ENCODE measurements around the gene B3GAT1.

B3GAT1 gene

DNA sequence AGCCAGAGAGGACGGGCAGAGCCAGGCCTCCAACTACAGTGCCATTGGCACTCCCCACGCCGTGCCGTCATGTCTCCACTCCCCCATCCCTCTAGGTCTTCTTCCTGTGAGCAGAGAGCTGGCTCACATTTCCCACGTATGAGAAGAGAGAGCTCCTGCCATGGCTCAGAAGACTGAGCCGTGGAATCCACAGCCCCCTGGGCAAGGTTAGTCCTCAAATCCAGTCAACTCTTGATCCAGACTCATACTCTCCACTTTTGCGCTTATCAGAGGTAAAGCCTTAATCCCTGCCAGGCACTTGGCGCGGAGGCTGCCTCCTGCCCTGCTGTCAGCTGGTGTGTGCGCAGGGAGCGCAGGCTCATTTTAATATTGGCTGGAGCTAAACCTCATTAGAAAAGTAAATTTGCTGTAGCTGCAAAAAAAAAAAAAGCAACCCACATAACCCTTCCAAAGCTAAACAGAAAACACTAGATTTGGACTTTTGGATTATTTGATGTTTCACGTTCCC is 4.7 kb downstream of the B3GAT1 start:
- DNase-seq = no peak

DNA sequence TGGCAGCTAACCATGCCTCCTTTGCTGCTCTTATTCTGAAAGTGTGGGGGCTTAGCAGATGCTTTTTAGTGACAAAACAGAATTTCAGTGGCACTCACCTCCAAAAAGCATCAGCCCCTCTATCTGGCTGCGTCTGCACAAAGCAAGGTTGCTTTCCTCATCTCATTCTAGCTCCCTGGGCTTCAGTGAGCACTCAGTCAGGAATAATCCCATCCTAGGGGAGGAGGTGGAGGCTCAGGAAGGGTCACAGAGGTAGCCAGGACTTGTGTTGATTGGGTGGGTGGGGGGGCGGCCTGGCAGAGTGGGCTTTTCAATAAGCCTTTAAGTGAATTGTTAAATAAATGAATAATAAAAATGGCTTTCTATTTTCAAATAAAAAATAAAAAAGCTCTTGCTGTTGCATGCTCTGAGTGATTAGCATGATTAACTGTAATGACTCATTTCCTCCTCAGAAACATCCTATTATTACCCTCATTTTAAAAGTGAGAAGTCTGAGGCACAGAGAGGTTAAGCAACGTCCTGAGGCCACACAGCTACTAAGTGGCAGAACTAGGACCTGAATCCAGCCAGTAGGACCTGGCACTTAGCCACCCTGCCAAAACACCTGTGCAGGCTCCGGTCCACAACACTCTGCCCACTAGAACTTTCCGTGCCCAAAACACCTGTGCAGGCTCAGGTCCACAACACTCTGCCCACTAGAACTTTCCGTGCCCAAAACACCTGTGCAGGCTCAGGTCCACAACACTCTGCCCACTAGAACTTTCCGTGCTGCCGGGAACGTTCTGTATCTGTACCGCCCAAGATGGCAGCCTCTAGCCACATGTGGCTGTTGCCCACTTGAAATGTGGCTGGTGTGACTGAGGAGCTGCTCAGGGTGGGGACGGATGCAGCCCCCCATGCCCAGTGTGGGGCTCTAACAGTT is 5.5 kb downstream of the B3GAT1 start:
- no peak for DNase-seq

DNA sequence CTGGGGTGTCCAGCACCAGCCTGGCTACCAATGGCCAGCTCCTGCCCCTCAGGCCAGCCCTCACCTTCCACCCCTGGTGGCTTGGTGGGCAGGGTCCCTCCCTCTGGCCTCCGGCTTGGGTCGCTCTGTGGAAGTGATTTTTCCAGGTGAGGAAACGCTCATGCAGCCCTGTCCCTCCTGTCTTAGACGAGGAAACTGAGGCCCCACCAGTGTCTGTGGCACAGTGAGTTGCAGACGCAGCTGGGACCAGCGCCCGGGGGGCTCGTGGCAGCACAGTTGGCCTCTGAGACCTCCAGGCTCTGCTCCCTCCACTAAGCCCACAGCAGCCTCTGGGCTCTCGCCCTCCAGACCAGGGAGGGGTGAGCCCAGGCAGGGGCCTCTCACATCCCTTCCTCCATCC is 6.2 kb downstream of the B3GAT1 start:
- DNase-seq = no peak

DNA sequence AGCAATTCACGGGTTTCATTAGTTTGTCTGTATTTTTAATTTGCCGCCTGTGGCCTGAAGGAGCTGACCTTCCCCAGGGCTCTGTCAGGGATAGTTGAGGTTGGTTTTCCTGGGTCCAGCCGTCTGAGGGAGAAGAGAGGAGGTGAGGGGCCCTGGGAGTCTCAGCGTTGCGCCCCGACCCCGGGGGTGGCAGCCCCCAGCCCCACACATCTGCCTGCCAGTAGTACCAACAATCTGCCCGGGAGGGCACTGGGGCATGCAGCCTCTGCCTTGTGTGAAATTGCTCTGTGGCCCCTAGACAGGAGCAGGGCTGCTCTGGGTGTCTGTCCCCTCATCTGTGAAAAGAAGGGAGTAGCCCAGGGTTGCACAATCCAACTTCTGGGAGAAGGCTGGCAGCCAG is 6.6 kb downstream of the B3GAT1 start:
- DNase-seq = no peak

DNA sequence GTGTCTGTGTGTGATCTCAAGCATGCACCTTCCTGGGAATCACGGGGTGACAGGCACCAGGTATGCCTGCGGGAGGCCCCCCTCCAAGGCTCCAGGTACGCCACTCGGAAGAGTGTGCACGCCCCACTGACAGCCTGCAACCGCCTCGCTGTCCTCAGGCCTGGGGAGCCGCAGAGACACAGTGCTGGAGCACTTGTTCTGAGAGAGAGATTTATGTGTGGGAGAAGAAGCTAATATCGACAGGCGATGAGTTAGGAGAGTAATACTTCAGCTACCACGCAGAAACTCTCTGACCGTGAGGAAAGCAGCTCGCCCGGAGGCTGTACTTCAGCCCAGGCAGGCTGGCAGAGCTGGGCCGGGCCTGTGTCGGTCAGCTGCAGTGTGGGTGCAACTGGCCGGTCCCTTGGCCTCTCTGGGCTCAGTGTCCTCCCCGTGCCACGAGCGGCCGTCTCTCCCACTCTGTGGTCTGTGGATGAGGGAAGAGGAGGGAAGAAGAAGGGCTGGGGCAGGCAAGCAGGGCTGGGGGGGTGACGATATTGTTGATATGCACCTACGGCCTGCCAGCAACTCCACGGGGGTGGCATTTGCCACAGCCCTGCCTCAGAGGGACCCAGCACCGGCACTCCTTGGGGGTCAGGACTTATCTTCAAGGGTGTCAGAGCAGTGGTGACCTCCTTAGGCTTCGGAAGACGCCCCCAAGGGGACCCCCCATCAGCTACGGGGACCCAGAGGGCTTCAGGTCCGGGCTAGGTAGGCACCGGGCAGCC is 7.3 kb downstream of the B3GAT1 start:
- no peak for DNase-seq

DNA sequence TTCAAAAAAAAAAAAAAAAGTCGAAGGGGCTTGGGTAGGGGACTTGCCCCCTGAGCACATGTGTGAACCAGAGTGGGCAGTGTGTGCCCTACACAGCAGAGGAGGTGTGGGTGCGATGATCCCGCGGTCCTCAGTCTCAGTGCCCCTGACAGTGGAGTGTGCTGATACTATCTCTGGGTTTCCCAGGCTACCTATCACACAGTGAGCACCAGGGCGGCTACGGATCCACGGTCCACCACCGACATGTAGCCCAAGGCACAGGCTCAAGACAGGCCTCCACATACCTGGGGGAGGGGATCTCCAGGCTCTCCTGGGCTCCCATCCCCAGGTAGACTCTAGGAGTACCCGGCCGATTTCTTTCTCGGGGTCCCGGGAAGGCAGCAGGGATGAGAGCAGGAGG is 9.1 kb downstream of the B3GAT1 start:
- DNase-seq = no peak

DNA sequence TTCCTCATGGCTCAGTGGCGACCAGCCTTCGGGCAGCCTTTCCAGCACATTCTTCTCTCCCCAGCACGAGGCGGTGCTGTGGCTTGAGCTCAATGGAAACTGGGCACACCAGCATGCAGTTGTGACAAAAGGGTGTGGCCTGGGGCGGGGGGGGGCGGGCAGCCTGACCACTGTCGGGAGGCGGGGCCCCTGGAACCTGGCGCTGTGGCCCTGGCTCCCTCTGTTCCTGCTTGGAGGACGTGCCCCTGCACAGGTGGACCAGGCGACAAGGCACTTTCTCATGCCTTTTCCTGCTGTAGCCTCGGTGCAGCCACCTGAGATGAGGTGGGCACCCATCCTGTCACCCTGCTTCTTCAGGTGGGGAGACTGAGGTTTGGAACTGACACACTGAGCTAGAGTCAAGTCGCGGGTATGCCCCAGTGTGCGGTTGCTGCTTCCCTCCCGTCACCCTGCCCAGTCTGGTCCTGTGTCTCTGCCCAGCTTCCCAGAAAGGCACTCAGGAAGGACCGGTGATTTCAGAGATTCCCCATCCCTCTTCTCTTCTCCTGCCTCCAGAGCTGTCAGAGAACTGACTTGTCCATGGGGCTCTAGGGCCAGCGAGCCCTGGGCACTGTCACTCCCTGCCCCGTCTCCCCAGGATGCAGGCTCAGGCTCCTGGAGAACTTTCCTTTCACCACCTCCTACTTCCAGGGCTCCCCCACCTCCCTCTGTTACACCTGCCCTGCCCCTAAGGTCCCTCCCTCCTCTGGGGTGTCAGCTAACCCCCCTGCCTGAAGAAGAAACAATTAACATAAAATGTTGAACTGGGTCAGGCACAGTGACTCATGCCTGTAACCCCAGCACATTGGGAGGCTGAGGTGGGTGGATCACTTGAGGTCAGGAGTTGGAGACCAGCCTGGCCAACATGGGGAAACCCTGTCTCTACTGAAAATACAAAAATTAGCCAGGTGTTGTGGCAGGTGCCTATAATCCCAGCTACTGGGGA is 9.9 kb downstream of the B3GAT1 start:
- DNase-seq = no peak

DNA sequence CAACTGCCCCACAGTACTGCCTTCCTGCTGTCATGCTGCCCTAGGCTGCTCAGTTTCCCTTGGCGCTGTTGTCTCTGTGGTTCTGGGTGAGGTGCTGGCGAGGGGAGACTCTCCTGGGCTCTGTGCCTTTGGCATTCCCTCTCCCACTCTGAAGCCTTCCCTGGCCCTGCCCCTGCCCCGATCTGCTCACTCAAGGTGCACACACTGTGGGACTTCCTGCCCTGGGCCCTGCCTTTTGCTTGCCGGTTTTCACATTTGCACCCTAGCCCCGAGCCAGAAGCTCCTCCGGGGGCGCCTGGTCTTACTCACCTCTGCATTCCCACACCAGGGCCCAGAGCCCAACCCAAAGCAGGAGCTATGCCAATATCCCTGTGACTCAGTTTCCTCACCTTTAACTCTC is 12.0 kb downstream of the B3GAT1 start:
- DNase-seq = no peak

DNA sequence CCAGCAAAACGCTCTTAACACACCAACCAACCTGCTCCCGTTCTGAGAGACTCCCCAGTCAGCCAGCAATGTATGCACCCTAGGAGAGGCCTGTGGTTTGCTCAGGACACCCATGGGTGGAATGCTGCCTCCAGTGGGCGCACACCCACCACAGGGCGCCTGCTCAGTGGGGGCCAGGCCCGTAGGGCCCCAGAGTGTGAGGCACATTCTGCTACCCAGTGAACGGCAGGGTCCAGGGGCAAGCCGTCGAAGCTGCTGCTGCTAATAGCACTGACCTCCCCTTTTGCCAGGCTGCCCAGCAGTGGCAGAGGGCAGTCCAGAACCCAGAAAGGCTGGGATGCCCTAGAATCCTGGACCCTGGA is 12.8 kb downstream of the B3GAT1 start:
- DNase-seq = no peak

DNA sequence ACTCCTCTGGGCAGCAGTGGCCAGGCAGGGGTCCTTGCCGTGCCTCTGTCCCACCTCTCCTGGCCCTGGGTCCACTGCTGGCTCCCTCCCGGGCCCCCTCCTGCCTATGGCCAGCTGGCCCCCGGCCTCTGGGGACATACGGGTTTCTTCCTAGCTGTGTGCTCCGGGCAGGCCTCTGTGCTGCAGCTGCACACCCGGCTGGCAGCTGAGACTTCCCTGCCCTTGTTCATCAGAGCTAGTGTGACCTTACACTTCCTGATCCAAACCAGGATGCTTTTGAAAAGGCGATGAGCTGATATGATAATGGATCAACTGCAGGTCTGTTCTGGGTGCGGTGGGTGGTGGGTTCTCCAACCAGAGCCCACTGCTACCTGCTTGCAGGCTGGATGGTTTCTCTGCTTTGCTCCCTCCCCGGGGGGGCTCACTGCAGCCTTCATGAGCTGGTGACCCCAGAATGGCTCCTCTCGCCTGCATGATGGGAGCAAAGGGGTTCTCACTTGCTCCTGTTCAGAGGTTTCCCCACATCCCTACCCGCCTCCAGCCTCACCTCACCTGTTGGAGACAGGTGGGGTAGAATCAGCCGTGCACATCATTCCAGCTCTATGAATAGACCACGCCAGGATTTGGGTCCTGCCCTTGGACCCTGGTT is 13.3 kb downstream of the B3GAT1 start:
- DNase-seq = no peak

DNA sequence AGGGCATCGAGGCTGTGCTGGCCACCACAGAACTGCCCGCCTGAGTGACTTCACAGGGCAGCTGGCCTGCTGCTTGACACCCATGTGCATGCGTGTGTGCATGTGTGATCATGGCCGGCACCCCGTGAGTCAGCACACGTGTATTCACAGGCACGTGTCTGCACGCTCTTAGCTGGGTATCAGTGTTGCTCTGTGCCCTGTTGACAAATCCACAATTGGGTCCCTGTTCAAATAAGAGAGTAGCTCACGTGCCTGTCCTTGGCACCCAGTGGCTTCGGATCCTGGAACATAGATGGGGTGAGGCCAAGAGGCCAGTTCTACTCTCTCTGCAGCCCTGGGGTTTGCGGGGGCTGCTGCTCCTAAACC is 14.0 kb downstream of the B3GAT1 start:
- DNase-seq = no peak

DNA sequence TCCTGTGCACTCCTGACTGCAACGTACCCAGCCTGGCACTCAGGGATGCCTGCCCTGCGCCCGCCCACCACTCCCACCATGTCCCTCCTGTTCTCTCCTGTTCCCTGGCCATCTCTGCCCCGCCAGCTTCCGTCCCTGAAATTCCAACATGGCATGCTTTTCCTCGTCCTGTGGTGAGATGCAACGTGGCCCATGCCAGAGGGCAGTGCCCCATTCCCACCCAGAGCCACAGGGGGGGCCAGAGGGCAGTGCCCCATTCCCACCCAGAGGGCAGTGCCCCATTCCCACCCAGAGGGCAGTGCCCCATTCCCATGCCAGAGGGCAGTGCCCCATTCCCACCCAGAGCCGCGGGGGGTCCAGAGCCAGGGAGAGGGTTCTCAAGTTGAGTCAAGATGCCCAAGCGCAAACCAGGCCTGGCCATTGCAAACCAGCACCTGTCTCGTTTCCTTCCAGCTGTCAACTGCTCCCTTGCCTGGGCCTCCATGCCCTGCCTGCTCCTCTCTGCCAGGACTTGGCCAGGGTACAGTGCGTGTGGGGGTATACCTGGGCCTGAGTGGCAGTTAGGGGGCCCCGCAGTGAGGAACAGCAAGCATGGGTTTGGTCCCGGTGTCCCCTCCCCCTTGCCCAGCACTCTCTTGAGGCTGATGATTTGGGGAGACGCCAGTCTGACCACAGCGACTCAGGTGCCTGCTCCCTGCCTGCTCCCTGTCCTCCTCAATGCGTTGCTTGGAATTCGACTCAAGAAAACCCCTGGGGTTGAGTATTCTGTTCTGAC is 14.6 kb downstream of the B3GAT1 start:
- no peak for DNase-seq

DNA sequence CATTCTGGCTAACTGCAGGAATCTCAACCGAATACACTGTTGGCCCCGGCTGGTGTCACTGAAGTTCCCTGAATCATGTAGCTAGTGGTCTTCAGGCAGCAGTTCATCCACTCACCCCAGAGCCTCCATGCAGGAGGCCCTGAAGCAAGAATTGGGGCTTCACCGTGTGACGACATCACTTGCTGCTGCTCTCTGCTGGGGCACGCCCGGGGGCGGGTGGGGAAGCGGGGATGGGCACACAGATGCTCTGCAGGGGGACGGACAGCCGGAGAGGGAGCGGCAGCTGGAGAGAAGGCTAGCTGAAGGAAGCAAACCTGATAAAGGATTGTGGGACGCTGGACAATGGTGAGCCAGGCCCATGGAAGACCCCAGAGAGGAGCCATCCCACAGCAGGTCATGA is 17.0 kb downstream of the B3GAT1 start:
- no peak for DNase-seq

DNA sequence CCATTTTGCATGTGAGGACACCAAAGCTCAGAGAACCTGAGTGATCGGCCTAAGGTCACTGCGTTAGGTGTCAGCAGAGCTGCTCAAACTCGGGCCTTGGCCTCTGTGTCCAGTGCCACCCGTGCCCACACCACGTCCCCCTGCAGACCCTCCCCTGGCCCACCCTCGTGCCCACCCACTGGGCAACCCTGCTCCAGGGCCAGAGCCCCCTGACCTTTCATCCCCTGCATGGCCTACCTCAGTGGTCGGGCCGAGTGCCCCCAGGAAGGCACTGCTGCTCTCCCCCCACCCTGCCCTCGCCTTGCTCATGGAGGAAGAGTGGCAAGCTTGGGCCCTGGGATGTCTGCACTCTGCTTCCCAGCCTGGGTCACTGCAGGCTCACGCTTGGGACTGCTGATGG is 17.7 kb downstream of the B3GAT1 start:
- no peak for DNase-seq

DNA sequence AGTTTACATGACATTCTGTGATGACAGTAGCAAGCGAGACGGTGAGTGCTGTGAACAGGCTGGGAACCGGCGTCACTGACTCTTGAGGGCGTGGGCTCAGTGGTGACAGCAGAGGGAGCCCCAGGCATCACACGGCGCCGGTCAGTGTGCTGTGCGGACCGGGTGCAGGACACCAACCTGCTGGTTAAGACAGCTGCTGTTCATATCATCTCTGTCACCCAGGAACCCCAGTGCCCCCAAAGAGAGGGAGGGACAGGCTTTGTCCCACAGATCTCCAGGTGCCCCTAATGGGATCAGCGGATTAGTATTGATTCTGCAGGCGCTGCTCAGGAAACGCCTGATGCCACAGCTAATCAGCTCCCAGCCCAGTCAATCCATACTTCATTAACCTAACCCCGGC is 18.4 kb downstream of the B3GAT1 start:
- no peak for DNase-seq

DNA sequence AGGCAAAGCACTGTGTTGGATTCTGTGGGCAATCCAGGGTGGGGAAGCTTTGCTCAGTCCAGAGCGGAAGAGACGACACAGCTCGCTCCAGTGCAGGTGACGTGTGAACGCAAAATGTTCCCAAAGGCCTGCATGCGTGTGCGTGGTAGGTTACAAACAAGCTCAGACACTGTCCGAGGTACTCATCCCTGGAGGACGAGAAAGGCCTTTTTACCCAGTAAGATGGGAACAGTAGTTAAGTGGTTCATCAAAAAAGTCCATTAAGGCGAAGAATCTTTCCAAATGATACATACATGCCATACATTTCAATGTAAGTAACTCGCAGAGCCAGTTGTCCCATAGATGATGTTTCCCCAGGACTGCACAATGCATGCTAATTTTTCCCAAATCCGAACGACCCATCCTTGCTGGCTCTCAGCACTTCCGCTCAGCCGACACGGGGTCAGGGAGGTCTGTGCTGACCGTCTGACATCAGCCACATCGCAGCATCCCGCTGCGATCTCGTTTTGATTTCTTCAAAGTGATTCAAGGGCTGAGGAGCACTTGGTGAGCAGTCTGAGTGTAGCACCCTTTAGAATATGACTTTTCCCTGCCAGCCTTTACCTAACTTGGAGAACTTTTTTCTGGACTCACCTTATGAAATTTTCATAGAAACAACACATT is 19.0 kb downstream of the B3GAT1 start:
- no peak for DNase-seq

DNA sequence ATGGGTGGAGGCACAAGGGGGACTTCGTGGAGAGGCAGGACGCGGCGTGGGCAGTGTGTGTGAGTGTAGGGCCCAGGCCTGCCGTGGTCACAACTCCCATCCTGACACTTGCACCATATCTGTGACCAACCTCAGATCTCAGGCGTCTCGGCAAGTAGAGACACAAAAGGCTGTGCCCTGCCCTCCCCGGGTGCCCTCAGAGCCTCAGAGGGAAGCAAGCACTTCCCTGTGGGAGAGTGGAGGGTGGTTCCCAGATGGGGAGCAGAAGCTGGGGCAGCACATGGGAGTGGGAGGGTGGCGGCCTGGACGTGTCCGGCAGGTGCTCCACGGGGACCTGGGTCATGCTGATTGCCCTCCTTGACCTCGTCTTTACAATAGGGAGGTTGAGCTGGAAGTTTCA is 20.4 kb downstream of the B3GAT1 start:
- no peak for DNase-seq

DNA sequence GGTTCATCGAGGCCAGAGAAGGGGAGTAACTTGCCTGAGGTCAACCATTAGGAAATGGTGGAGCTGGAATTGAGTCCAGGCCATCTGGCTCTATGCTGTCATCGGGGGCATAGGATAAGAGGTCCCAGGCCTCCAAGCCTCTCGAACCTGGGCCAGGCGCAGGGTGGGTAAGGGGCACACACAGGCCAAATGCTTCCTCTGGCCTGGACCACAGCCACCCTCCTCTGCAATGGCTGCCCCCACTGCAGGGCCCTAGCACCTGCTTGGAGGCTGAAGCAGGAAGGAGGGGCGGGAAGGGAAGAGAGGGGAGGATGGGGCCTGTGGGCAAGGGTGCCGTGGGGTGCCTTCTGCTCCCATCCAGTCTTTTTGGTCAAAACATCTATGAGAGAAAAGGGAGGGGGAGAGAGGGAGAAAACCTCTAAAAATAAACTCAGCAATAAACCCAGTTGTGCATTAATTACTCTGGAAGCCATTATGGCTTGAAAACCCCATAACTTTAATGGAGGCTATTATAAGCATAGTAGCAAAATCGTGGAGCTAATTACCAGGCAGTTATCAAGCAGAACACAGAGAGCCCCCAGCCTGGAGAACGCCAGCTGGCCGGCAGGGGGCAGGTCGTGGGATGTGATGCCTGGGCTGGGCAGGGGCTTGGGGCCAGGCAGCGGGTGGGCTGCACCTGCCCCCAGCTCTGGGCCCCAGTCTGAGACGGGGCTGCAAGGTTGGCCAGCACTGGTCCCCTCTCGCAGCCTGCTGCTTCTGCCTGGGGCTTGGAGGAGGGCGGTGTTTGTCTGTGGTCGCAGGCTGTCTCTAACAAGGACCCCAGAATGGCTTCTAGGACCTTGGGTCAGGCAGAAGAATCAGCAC is 21.1 kb downstream of the B3GAT1 start:
- DNase-seq = no peak

DNA sequence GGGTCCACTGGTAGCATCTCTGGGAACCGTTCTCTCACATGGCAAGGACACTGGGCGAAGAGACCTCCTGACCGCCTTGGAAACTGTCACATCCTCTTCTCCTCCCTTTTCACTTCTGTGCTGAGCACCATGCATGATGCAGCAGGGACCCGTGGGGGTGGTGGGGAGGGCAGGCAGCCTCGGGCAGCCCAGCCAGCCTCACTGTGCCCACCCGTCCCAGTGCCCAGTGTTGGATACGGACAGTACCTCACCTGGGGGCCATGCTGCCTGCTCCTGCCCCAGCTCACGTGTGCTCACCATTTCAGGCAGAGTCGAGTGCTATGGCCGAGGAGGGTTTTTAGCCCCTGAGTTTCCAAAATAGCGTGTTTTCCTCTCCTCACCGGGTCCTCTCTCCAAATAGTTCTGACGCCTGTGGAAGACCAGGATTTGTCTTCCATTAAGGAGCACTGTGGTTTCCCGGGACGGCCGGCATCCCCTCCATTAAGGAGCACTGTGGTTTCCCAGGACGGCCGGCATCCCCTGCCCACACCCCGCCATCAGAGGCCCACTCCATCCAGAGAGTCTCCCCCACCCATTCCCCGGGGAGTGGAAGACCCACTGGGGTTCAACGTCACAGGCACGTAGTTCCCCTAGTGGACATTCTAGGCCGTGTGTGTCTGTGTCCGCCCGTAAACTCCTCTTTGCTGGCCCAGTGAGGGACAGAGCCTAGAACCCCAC is 22.4 kb downstream of the B3GAT1 start:
- no peak for DNase-seq

Data from NCI-H1417 treated with DMSO at 0.1 percent for 48 hours (cell line).